ENCODE measurements around the gene ZSWIM6.
A peak's percentile ranks its signal among the peaks of the same experiment; 100 is the strongest.

DNA sequence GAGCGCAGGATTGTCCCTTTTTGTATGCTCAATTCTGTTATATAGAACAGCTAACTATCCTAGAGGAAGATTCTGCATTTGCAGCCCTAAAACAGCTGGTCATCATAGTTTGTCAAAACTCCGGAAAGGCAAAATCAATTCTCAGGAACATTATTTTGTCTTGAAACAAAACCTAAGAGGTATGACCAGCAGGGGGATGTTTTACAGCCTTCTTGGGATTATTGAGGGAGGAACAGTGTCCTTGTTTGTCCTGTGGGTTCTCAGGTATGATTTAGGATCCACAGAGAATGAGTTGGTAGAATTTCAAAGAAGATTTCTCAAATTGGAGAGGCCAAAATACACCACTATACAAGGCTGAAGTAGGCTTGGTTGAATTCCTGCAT, 136.4 kb downstream of the ZSWIM6 start:
- peak in 2 of 5 experiments; percentile 9 to 21 for TF ChIP-seq CTCF (IDR thresholded peaks at IDR 0.05)
- no peak for TF ChIP-seq POLR2A (IDR thresholded peaks at IDR 0.05)
- no peak for TF ChIP-seq POLR2AphosphoS5 (IDR thresholded peaks at IDR 0.05)

All from transverse colon (tissue), 4 donors.